H1 (cell line): ENCODE results near the gene ITPR3.

Experiments
- ATF2 ChIP-seq: IDR thresholded peaks from 2 replicates; pipeline ENCODE4 v1.6.1; 2012; ENCODE audit warnings: low read length, inconsistent platforms
- CTCF ChIP-seq, 3 experiments: IDR thresholded peaks; 1 replicate in 2 of 3; 2 replicates in 1 of 3; pipeline versions ENCODE4 v1.5.1 to v1.6.1; 2011; ENCODE audit warnings: low read length in 3 of 3, mild to moderate bottlenecking in 3 of 3, inconsistent platforms in 2 of 3, low read depth in 1 of 3, moderate library complexity in 1 of 3; ENCODE audit not compliant: insufficient read depth in 1 of 3; ENCODE audit errors: control extremely low read depth in 1 of 3
- E2F6 ChIP-seq: IDR thresholded peaks from 2 replicates; pipeline ENCODE4 v1.6.1; 2012; ENCODE audit warnings: inconsistent platforms
- POLR2A ChIP-seq, 2 experiments: IDR thresholded peaks; 1 replicate in 1 of 2; 2 replicates in 1 of 2; pipeline ENCODE4 v1.6.1; 2011; ENCODE audit warnings: low read depth in 2 of 2, low read length in 2 of 2, mild to moderate bottlenecking in 2 of 2; ENCODE audit errors: control extremely low read depth in 1 of 2
- TAF7 ChIP-seq: optimal IDR thresholded peaks from 2 replicates; pipeline ENCODE3; 2011; ENCODE audit warnings: low read depth, mild to moderate bottlenecking, inconsistent platforms, low read length, moderate library complexity, borderline replicate concordance

- TF ChIP-seq POLR2A (IDR thresholded peaks at IDR 0.05; ENCODE audit: control extremely low read depth in 1 of 2, low read depth in 2 of 2, low read length in 2 of 2) = no peak
- TF ChIP-seq CTCF (IDR thresholded peaks at IDR 0.05; ENCODE audit: control extremely low read depth in 1 of 3, insufficient read depth in 1 of 3, low read depth in 1 of 3, low read length in 3 of 3) = no peak
- TF ChIP-seq E2F6 = no peak
- TF ChIP-seq TAF7 = no peak
- no peak for TF ChIP-seq ATF2
These were observed 65.3 kb downstream of the ITPR3 start for GRCh38 chr6:33686225-33686924.
